Right forelimb (tissue), 1 donor: ENCODE data around the gene FANK1.
"Not testable (repeated sequence)": the region's sequence is repeated elsewhere in the genome, so short reads cannot be mapped to it uniquely, and the experiment has no call there.

Experiments
- DNase-seq: peaks from one replicate; pipeline ENCODE4 v3.0.0-alpha.2; 2018

Gene FANK1

DNA sequence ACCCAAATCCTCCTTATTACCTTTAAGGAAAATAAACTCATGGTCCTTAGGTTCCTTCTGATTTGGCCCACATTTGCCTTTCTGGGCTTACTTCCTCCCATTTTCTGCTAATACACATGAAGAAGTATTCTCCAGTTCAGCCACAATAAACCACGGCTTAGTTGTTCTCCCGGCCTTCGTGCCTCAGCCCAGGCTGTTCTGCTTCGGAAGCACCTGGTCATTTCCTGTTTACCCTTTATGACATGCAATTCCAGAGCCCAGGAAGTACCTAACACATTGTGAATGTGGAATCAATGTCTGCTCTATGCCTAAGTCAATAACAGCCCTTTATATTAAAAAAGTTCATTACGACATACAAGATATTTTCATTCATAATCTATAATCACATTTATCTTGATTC is 4.0 kb upstream of the FANK1 start:
- DNase-seq, result not testable (repeated sequence)

DNA sequence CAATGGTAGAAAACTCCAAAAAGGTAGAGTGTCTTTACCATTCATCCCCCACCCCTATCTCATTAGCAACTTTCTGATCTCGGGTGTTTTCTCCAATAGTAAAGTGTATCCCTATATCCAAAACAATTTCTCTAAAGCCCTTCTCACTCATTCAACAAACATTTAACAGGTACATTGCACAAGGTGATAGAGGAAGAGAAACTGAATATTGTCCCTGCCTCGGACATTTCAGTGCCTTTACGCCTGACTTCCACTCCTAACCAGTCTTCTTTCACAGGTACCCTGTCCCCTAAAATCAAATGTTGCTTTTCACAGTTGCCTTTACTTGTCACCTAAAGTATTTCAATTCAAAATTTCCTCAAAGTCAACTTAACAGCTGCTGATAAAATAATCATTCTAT is 2.2 kb upstream of the FANK1 start:
- not testable (repeated sequence) for DNase-seq

DNA sequence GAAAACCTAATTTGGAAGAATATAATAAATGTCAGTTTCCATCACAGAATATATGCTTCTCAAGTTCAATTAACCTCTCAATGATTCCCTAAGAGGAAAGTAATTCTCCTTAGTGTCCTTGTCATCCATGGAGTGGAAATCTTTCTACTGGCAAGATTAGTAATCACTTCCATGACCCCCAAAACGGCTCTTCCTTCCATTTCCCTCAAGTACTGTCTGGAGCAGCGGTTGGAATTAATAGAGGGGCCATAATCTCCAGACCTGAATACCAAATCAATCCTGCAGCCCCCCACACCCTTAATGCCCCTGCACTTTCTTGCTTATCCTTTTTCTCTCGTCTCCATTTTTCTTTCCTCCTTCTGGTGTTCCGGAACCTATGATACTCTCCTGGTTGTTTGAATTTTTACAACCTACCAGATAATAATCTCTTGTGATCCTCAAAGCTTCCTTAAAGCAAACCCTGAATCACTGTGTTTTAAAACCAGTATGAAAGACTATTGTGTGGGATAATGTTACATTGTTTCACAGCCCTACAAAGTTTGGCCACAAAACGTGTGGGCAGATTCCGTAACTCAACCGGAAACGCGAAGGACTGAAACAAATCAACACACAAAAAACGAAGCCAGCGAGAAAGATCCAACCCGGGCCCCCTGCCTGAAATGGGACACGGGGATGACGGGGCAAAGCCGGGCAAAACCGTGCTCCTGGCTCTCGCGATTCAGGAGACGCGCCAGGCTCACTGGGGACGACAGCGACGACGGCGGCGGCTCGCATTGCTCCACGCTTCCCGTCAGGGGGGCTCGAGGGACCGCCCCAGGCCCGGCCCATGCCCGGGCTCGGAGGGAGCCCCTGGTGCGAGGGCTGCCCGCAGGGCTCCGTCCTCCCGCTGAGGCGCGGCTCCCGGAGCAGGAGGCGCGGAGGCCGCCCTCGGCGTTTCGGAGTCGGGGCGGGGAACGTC is 955 bp upstream of the FANK1 start:
- peak; percentile 81 for DNase-seq

DNA sequence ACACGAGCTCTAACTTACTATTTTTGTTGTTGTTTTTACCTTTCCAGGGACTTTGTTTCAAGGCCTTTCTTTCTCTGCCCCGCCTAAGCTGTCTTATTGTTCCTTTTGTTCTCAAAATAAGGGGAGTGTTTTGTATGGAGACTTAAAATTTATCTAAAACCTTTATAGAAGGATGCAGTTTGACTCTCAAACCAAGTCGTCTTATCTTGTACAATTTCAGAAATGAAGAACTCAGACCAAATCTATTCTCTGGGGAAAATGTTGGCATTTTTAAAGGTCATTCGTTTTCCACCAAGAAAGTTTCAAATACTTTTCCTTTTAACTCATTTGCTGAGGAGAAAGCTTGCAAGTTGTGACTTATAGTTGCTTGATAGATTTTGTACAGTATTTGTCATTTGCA is 953 bp downstream of the FANK1 start:
- DNase-seq, result not testable (repeated sequence)

DNA sequence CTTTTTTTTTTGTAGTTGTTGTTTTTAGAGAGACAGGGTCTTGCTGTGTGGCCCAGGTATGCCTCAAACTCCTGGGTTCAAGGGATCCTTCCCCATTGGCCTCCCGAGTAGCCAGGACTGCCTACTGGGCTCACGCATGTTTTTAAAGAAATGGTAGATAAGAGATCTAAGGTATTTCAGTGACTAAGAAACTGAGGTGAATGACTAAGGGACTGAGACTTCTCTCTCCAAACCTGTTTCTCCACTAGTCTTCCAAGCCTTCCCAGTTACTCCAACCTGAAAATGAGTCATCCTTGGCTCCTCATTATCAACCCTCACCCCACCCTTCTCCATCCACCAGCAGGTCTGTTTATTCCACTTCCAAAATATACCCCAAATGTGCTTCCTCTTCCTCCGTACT is 4.6 kb downstream of the FANK1 start:
- DNase-seq, result not testable (repeated sequence)

DNA sequence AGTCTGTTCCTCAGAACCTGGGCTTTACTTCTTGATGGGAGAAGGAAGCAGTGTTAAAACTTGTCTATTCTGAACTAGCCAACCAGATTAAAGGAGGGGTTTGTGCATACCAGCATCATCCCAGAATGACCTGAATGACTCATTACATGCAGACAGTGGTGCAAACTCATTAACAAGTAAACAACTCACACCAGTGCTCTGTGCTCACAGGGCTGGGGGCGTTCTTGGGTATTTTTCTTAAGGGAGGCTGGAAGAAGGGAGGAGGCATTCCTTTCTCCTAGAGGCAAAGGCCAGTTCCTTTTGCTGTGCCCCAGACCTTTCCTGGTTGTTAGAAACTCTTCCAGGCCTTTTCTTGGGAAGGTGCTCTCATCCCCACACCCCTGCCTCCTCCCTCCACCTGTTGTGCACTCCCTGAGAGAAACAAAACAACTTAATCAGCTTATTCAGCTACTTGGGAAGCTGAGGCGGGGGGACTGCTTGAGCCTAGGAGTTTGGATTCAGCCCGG is 6.8 kb downstream of the FANK1 start:
- not testable (repeated sequence) for DNase-seq

DNA sequence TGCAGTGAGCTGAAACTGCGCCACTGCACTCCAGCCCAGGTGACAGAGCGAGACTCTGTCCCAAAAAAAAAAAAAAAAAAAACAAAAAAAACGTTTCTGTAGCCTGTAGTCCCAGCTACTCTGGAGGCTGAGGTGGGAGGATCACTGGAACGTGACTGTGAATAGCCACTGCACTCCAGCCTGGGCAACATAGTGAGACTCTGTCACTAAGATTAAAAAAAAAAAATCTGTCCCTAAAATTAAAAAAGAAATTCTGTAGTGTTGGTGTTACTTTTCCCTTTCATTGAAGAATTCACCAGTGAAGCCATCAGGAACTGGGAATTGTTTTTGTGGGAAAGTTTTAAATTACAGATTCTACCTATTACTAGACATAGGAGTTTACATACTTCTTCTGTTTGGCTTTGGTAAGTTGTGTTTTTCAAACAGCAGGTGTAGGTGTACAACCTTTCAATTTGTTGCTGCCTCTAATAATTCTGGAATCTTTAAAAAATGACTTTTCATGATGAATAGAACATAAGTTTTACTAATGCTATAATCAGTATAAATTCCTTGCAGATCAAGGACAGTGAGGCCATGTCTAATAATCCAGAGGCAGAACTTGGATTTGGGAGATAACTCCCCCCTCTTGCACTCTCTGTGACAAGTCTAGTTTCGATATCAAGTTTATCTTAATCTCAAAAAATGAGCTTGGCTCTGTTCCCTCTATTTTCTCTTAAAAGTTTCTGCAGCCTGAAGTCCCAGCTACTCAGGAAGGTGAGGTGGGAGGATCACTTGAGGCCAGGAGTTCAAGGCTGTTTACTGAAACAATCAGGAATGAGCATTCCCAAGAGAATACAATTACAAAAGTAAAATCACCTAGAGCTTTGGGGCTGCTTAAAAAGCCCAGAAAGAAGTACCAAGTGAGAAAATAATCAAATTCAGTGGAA is 9.0 kb downstream of the FANK1 start:
- DNase-seq, result not testable (repeated sequence)

DNA sequence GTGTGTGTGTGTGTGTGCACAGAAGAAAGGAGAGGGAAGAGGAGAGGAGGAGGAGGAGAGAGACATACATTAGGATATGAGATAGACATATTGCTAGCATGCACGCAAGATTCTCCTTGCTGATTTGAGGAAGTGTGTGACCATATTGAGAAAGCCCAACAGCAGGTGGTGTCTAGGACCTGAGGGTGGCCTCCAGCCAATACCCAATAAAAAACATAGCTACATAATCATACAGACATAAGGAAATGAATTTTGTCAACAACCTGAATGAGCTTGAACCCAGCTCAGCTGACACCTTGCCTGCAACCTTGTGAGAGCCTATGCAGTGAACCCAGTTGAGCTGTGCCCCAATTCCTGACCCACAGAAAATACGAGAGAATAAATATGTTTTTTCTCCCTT is 11.2 kb downstream of the FANK1 start:
- DNase-seq, result not testable (repeated sequence)

DNA sequence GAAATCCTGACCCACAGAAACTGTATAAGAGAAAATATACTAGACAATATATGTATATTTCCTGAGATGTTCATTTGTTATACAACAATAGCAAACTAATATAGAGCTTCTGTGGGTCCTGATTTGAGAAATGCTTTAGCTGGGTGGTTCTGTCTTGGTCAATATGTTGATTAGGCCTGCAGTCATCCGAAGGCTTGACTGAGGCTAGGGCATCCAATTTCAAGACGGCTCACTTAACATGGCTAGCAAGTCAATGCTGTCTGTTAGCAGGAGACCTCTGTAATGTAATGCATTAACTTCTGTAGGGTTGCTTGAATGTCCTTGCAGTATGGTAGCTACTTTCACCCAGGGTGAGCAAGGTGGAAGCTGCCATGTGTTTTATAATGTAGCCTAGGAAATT is 12.4 kb downstream of the FANK1 start:
- not testable (repeated sequence) for DNase-seq

DNA sequence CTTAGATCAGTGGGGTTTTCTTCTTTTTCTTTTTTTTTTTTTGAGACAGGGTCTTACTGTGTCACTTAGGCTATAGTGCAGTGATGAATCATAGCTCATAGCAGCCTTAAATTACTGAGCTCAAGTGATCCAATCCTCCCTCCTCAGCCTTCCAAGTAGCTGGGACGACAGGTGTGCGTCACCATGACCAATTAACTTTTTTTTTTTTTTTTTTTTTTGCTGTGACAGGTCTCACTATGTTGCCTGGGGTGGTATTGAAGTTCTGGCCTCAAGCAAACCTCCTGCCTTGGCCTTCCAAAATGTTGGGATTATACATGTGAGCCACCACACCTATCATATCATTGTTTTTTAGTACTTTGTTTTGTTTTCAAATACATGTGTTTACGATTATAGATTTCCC is 13.1 kb downstream of the FANK1 start:
- DNase-seq, result not testable (repeated sequence)

DNA sequence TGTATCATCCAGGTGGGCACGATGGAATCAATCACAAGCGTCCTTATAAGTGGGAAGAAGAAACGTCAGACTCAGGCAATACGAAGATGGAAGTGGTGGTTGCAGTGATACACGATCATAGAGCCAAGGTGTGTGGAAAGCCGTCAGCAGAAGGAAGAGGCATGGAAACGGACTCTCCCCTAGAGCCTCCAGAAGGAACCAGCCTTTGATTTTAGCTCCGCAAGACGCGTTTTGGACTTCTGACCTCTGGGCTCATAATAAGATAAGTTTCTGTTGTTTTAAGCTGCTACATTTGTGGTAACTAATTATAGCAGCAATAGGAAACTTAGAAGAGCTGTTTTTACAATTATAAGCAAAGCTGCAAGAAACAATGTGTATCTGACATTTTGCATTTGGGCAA is 14.8 kb downstream of the FANK1 start:
- no peak for DNase-seq

DNA sequence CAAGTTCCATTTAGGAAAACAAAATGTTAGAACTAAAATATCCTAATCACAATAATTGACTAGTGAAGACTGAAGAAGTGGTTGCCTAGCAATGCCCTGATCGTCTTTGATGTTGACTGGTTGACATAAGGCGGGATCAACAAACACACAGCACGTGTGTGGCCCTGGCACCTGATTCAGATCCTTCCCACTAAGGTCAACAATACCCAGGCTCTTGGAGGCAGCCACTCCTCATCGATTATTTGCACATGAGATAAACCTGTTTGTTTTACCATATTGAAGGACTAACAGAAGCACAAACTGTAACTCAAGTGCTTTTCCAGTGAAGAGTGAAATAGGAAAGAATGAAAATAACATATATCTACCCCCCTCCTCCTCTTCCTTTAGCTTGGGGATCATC is 15.6 kb downstream of the FANK1 start:
- DNase-seq, result no peak

DNA sequence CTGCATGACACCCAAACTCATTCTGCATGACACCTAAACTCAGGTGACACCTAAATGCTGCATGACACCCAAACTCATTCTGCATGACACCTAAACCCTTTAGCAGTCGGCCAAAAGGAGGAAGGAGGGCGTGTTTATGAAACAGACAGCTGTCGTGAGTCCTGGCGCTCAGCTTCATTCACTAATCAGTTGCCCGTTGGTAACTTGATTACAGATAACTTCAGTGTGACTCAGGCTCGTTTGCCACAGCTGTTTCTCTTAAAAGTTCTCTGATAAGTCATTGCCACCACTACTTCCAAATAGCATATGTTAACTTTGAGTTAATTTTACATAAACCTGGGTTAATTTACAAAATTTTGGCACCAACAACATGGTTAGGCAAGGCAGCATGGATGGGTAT is 16.9 kb downstream of the FANK1 start:
- DNase-seq, result not testable (repeated sequence)

DNA sequence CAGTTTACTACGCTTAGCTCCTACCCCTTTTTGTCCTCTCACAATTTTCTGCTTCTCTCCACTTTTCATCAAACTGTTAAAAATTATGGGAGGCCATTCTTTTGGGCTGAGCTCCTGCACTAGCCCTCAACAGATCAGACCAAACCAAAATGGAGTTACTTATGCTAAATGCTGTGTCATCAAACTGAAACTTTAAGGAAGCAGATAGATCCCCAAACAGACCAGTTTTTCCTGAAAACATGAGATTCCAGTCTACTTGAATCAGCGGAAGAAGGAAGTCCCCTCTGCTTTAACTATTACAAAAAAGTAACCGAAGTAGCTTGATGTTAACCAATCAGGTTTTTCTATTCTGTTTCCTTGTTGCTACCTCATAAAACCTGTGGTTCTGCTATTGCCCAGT is 20.6 kb downstream of the FANK1 start:
- no peak for DNase-seq

DNA sequence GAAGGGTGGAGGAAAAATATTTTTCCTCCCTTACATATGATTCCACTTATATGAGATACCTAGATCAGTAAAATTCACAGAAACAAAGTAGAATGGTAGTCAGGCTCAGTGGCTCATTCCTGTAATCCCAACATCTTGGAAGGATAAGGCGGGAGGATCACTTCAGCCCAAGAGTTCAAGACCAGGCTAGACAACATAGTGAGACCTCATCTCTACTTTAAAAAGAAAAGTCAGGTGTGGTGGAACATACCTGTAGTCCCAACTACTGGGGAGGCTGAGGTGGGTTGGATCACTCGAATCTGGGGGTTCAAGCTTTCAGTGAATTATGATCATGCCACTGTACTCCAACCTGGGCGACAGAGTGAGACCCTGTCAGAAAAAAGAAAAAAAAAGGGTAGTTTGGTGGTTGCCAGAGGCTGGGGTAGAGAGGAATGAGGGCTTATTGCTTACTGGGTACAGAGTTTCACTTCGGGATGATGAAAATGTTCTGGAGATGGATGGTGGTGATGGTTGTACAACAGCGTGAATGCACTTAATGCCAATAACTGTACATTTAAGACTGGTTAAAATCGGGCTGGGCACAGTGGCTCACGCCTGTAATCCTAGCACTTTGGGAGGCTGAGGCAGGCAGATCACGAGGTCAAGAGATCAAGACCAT is 21.5 kb downstream of the FANK1 start:
- DNase-seq, result not testable (repeated sequence)

DNA sequence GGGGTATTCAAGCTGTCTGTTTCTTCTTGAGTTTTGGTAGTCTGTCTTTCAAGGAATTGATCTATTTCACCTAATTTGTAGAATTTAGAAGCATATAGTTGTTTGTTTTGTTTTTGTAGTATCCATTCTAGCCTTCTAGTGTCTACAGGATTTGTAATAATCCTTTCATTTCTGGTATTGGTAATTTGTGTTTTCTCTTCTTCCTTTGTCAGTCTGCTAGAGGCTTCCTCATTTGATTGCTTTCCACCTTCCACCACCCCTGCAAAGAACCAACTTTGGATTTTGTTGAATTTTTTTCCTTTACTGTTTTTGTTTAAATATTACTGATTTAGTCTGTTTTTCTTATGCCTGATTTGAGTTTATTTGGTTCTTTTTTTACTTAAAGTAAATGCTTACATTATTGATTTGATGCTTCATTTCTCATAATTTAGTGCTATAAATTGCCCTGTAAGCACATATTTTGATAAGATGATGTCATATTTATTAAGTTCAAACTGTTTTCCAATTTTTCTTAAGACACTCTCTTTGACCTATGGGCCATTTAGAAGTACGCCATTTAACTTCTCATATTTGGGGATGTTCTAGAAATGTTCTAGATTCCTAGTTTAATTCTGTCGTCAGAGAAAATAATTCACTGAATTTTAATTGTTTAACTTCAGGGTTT is 25.4 kb downstream of the FANK1 start:
- DNase-seq, result not testable (repeated sequence)

DNA sequence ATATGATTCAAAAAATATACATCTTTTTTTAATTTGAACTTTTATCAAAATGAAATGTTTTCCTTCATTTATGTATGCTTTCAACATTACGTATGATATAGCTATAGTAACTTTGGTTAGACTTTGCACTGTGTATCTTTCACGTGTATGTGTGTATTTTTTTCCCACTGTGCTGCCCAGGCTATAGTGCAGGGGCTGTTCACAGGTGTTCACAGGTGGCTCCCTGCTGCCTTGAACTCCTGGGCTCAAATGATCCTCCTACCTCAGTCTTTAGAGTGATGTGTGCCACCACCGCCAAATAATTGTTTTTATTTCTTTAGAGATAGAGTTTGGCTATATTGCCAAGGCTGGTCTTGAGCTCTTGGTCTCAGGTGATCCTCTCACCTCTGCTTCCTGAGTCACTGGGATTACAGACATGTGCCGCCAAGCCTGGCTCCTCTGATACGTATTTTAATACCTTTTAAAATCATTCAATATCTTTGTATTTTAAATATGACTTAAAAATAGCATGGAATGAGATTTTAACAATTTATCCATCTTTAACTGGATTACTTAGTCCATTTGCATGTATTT is 29.0 kb downstream of the FANK1 start:
- DNase-seq, result no peak

DNA sequence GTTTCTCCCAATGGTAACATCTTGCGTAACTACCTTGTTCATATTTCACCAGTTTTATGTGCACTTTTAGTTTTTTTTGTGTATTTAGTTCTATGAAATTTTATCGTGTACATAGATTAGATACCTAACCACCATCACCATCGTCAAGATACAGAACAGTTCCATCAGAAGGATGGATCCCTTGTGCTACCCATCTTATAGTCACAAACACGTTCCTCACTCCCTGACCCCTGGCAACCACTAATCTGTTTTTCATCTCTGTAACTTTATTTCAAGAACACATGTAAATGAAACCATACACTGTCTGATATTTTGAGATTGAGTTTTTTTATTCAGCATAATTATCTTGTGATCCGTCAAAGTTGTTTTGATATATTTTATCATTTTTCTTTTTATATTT is 29.9 kb downstream of the FANK1 start:
- no peak for DNase-seq

DNA sequence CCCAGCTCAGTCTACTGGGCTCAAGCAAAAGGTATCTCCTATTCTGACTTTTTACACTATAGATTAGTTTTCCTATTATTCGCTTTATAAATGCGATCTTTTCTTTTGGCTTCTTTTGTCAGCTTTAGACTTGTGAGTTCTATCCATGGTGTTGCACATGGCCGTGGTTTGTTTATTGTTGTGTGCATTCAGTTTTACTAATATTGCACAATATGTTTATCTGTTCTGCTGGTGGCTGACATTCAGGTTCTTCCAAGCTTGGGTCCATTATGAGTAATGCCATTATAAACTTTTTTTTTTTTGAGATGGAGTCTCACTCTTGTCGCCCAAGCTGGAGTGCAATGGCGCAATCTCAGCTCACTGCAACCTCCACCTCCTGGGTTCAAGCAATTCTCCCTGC is 30.9 kb downstream of the FANK1 start:
- not testable (repeated sequence) for DNase-seq

DNA sequence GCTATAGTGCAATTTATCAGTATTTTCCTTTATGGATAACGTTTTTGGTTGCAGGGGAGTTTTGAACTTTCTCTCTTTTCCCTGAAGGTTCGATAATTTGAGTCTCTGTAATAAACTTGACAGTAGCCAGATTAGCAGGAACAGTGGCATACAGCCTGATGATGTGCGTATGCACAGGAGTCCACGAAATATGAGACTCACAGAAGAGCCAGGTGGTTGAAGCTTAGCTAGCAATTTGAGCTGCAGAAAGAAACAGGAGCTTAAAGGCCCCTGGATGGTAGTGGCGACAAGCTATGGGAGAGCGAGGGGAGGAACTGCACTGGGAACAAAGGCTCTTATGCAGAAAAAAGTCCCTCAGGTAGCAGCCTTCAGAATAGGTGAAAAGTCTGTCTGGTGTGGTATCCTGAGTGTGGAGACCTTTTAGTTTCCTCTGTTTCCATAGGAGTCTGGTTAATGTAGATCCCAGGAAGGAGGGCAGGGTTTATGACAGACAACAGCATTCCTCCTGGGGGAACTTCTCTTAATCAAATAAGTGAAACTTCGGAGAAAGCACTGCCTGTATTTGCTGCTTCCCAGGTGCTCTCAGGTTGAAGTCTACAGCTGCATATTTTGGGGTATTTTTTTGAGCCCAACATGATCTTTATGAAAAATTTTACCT is 32.7 kb downstream of the FANK1 start:
- no peak for DNase-seq

DNA sequence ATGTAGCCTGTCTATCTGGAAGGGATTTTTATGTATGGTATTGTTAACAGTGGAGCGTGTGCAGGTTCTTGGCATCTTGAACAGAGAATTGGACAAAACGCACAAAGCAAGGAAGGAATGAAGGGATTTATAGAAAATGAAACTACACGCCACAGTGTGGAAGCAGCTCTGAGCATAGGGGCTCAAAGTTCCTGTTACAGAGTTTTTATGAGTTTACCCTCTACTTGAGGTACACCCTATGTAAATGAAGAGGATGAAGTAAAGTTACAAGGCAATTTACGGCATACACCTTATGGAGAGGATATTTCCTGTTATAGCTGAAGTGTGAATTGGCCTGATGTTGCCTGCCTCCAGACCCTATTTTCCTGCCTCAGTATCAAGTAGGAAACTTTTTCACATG is 33.3 kb downstream of the FANK1 start:
- no peak for DNase-seq
